MM.1S (cell line): ENCODE results near the gene TSPAN9.

Experiments used
- CTCF ChIP-seq: fragments of 300-600 bp; sonication (generic); IDR thresholded peaks from 2 replicates; pipeline ENCODE4 v1.5.1; 2016; ENCODE audit warnings: antibody characterized with exemption, low read length, mixed read lengths
- EZH2 ChIP-seq: fragments of 300-600 bp; sonication (generic); optimal IDR thresholded peaks from 2 replicates; pipeline ENCODE3; 2017; ENCODE audit warnings: low read depth, mild to moderate bottlenecking, antibody characterized with exemption, low read length, mixed read lengths
- EZH2phosphoT487 ChIP-seq: fragments of 300-600 bp; sonication (generic); IDR thresholded peaks from 2 replicates; pipeline ENCODE4 v1.6.1; 2018; ENCODE audit warnings: antibody characterized with exemption, low read length

GRCh38 chr12:3081886-3082285 lies 4.7 kb downstream of the TSPAN9 start:
- TF ChIP-seq EZH2 (no peak), CTCF (no peak), EZH2phosphoT487 (no peak)
